ENCODE measurements around the gene TPSD1.

- no peak for TF ChIP-seq BACH1 (IDR thresholded peaks at IDR 0.05; ENCODE audit: borderline replicate concordance)
- TF ChIP-seq CTCF (IDR thresholded peaks at IDR 0.05 in 2 of 3, conservative IDR thresholded peaks at IDR 0.05 in 1 of 3; ENCODE audit: control insufficient read depth in 2 of 3, extremely low read depth in 1 of 3, insufficient read depth in 1 of 3, low read depth in 3 of 3, low read length in 3 of 3), result no peak
- no peak for TF ChIP-seq ZNF217 (IDR thresholded peaks at IDR 0.05)
- TF ChIP-seq CBX5 (IDR thresholded peaks at IDR 0.05; ENCODE audit: low read depth), result no peak
These were observed 17.9 kb downstream of the TPSD1 start for GRCh38 chr16:1273816-1274215.
